SK-N-SH treated with all-trans-retinoic acid at 6 μM for 48 hours (cell line): Measurements from ENCODE around the gene VWA5B1.

ENCODE experiments used
- ATAC-seq: fragments of 200-7000 bp; cut with Tn5 transposase; 3 replicates; pipeline ENCODE4 v1.9.1; 2020; ENCODE audit warnings: mild to moderate bottlenecking, moderate library complexity
- ARNTL ChIP-seq: fragments of 450-650 bp; formaldehyde crosslinking; IDR thresholded peaks from 2 replicates; pipeline ENCODE4 v1.5.0; 2020; ENCODE audit warnings: low read depth, mild to moderate bottlenecking, moderate library complexity, borderline replicate concordance
- BACH2 ChIP-seq: fragments of 250-450 bp; sonication (Bioruptor Pico); IDR thresholded peaks from 2 replicates; pipeline ENCODE4 v1.9.0; 2021; ENCODE audit warnings: mild to moderate bottlenecking, borderline replicate concordance
- CSDC2 ChIP-seq: fragments of 250-450 bp; sonication (Bioruptor Pico); IDR thresholded peaks from 2 replicates; pipeline ENCODE4 v1.5.0; 2020; ENCODE audit warnings: mild to moderate bottlenecking, moderate library complexity
- CSRNP3 ChIP-seq: fragments of 250-450 bp; sonication (Bioruptor Pico); IDR thresholded peaks from 2 replicates; pipeline ENCODE4 v1.5.1; 2021; ENCODE audit warnings: mild to moderate bottlenecking, moderate library complexity
- ESRRG ChIP-seq: fragments of 250-450 bp; sonication (Bioruptor Pico); IDR thresholded peaks from 2 replicates; pipeline ENCODE4 v1.6.1; 2021; ENCODE audit warnings: mild to moderate bottlenecking
- GLIS3 ChIP-seq: fragments of 250-450 bp; sonication (Bioruptor Pico); IDR thresholded peaks from 2 replicates; pipeline ENCODE4 v1.5.0; 2020; ENCODE audit warnings: mild to moderate bottlenecking, moderate library complexity
- PATZ1 ChIP-seq: fragments of 250-450 bp; sonication (Bioruptor Pico); IDR thresholded peaks from 2 replicates; pipeline ENCODE4 v1.8.0; 2020; ENCODE audit warnings: mild to moderate bottlenecking, moderate library complexity, borderline replicate concordance
- POU6F1 ChIP-seq: fragments of 250-450 bp; sonication (Bioruptor Pico); IDR thresholded peaks from 2 replicates; pipeline ENCODE4 v1.8.0; 2021; ENCODE audit warnings: low read depth, mild to moderate bottlenecking, moderate library complexity, borderline replicate concordance
- SNAI2 ChIP-seq: fragments of 250-450 bp; sonication (Bioruptor Pico); IDR thresholded peaks from 2 replicates; pipeline ENCODE4 v1.5.0; 2020; ENCODE audit warnings: mild to moderate bottlenecking, moderate library complexity
- TCF4 ChIP-seq: fragments of 250-450 bp; sonication (Bioruptor Pico); IDR thresholded peaks from 2 replicates; pipeline ENCODE4 v1.8.0; 2021; ENCODE audit warnings: mild to moderate bottlenecking, moderate library complexity, borderline replicate concordance
- TOX ChIP-seq: fragments of 250-450 bp; sonication (Bioruptor Pico); IDR thresholded peaks from 2 replicates; pipeline ENCODE4 v1.8.0; 2021; ENCODE audit warnings: mild to moderate bottlenecking, moderate library complexity, borderline replicate concordance
- TSHZ2 ChIP-seq: fragments of 250-450 bp; sonication (Bioruptor Pico); IDR thresholded peaks from 2 replicates; pipeline ENCODE4 v1.5.0; 2020; ENCODE audit warnings: mild to moderate bottlenecking, moderate library complexity
- ZC3H10 ChIP-seq: fragments of 250-450 bp; sonication (Bioruptor Pico); IDR thresholded peaks from 2 replicates; pipeline ENCODE4 v1.5.1; 2021; ENCODE audit warnings: mild to moderate bottlenecking, moderate library complexity
- ZFP3 ChIP-seq: fragments of 250-450 bp; sonication (Bioruptor Pico); IDR thresholded peaks from 2 replicates; pipeline ENCODE4 v1.5.0; 2020; ENCODE audit warnings: mild to moderate bottlenecking, moderate library complexity
- ZFP30 ChIP-seq: fragments of 450-650 bp; formaldehyde crosslinking; IDR thresholded peaks from 2 replicates; pipeline ENCODE4 v1.5.0; 2022; ENCODE audit warnings: mild to moderate bottlenecking, moderate library complexity
- ZNF565 ChIP-seq: fragments of 450-650 bp; formaldehyde crosslinking; conservative IDR thresholded peaks from 2 replicates; pipeline ENCODE4 v1.5.0; 2020; ENCODE audit warnings: low read depth, mild to moderate bottlenecking, moderate library complexity
- ZNF70 ChIP-seq: fragments of 450-650 bp; formaldehyde crosslinking; IDR thresholded peaks from 2 replicates; pipeline ENCODE4 v1.5.0; 2020; ENCODE audit warnings: mild to moderate bottlenecking, moderate library complexity
- ZNF8 ChIP-seq: fragments of 450-650 bp; formaldehyde crosslinking; IDR thresholded peaks from 2 replicates; pipeline ENCODE4 v1.5.0; 2020; ENCODE audit warnings: mild to moderate bottlenecking, moderate library complexity

The VWA5B1 gene

GRCh38 chr1:20401405-20402010 is 110.8 kb downstream of the VWA5B1 start:
- TF ChIP-seq ZC3H10 (CRISPR knock-in tag): no peak
- TF ChIP-seq ZFP30 (CRISPR knock-in tag): no peak
- TF ChIP-seq ZFP3 (CRISPR knock-in tag): no peak
- TF ChIP-seq GLIS3 (CRISPR knock-in tag): no peak
- TF ChIP-seq ZNF565 (CRISPR knock-in tag): no peak
- no peak for TF ChIP-seq BACH2 (CRISPR knock-in tag)
- TF ChIP-seq TOX (CRISPR knock-in tag): no peak
- no peak for TF ChIP-seq TSHZ2 (CRISPR knock-in tag)
- no peak for ATAC-seq

GRCh38 chr1:20402585-20403422 is 112.1 kb downstream of the VWA5B1 start:
- no peak for TF ChIP-seq ARNTL
- no peak for TF ChIP-seq POU6F1
- TF ChIP-seq PATZ1 (CRISPR knock-in tag): no peak
- TF ChIP-seq ZNF565 (CRISPR knock-in tag): no peak
- no peak for TF ChIP-seq ESRRG (CRISPR knock-in tag)
- TF ChIP-seq SNAI2 (CRISPR knock-in tag): no peak
- no peak for TF ChIP-seq CSDC2
- no peak for ATAC-seq

GRCh38 chr1:20403423-20404145 is 112.9 kb downstream of the VWA5B1 start:
- ATAC-seq: no peak
- TF ChIP-seq PATZ1 (CRISPR knock-in tag) (no peak), TOX (CRISPR knock-in tag) (no peak)

- ATAC-seq: no peak
- TF ChIP-seq ZNF70 (CRISPR knock-in tag): no peak
- TF ChIP-seq CSRNP3 (CRISPR knock-in tag): no peak
- no peak for TF ChIP-seq TCF4 (CRISPR knock-in tag)
- no peak for TF ChIP-seq ZFP3 (CRISPR knock-in tag)
- no peak for TF ChIP-seq SNAI2 (CRISPR knock-in tag)
- no peak for TF ChIP-seq TSHZ2 (CRISPR knock-in tag)
- no peak for TF ChIP-seq ZFP30 (CRISPR knock-in tag)
- no peak for TF ChIP-seq POU6F1
- no peak for TF ChIP-seq ZNF8 (CRISPR knock-in tag)
- no peak for TF ChIP-seq ZC3H10 (CRISPR knock-in tag)
- TF ChIP-seq ZNF565 (CRISPR knock-in tag): no peak
- TF ChIP-seq GLIS3 (CRISPR knock-in tag): no peak
Measured at GRCh38 chr1:20404466-20404865, 113.8 kb downstream of the VWA5B1 start.
